NCI-H510A treated with DMSO at 0.1 percent for 48 hours (cell line): ENCODE results near the gene FEZF1.

Source experiments
- DNase-seq: peaks from one replicate; lab custom pipeline; 2025; lab: John Stamatoyannopoulos, UW

The FEZF1 gene

DNA sequence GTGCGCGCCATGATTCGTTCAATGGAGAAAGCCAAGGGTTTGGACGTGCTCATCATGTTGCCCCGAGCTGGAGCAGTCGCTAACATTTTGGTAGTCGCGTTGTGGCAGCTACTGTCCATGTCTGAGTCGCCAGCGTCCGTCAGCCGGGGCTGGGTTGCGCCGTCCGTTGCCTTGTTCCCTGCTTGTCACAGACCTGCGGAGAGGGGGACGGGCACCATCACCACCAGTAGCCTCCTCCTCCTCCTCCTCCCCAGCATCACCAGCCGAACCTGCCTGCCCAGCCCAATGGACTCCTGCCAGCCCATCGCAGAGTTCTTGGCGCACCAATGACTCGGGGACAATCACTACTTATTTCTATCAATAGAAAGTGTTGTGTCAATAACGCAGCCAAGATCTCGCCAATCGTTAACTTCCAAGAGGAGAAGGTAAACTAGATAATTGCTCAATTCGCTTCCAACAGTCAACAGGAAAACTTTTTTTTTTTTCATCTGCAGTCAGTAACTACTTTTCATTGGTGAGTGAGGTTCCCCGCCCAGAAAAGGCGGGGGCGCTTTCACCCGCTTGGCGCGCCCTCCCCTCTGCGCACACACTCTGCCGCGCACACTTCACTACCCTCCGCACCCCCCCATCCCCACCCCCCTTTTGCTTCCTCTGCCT lies at the start of gene FEZF1:
Gene FEZF1 (minus strand): TSS at position 432 of the 657 bp plus-strand sequence. CDS start 313 bp downstream, at position 119.
- DNase-seq = peak; percentile 73

DNA sequence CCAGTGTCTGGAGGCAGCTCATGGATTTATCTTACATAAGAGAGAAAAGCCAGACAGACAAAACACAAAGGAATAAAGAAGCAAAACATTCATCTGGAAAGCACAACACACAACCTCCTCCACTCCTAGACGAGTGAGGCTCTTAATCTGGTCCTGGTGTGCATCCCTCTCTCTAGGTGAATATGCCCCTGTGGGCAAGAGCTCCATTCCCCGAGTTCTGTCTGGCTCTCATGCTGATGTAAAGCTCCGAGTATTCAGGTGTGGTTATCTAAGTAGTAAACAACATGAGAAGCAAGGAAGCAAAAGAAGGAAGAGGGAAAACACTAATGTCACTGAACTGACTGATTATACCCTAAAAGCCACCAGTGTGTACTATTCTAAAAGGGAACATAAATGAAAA lies 47.9 kb upstream of the FEZF1 start:
- no peak for DNase-seq

DNA sequence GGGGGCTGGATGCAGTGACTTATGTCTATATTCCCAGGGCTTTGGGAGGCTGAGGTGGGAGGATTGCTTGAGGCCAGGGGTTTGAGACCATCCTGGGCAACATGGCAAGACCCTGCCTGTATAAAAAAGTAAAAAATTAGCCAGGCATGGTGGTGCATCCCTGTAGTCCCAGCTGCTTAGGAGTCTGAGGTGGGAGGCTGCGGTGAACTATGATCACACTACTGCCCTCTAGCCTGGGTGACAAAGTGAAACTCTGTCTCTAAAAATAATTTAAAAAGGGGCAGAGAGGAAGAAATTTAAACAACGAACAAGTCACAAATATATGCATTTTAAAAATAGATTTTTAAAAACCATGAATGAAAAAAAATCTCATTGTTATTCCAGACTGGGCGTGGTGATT lies 46.2 kb upstream of the FEZF1 start:
- no peak for DNase-seq

DNA sequence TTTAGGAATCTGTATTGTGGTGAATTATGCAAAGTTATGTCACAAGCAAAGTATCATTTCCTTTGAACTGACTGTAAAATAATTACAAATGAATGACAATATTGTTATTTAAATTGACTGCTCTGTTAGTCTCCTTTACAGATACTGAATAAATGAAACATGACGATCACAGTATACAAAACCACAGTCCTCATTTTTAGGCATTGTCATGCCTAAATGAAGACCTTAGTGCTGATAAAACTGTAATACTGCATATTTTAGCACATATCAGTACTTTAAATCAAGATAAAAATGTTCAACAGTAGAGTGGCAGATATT lies 39.7 kb upstream of the FEZF1 start:
- no peak for DNase-seq

DNA sequence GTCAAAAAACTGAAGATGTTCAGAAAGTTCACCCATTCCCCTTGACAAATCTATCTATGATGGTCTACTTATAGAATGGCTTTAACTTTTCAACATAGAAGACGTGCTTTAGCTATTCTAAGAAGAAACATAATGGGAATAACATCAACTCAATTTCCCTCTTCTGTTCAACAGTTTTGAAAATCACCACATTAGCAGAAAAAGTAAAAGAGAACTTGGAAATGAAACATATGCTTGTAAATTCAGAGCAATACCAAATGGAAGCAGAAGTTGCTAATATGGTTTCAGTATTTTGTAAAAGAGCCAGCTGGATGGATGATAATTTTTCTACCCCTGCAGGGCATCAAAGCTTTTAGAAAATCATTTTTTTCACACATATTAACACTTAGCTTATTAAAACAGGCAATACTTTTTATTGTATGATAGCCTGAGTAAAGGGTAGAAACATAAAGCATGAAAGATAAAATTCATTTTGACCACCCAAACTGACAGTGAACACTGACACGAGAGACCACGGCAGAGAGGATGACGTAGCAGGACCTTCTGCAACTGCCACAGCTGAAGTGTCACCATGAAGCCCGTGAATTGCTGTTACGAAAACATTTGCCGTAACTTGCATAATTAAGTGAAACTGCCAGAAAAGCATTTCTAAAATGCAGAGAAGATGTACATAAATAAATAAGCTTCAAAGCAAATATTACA lies 39.2 kb upstream of the FEZF1 start:
- no peak for DNase-seq

DNA sequence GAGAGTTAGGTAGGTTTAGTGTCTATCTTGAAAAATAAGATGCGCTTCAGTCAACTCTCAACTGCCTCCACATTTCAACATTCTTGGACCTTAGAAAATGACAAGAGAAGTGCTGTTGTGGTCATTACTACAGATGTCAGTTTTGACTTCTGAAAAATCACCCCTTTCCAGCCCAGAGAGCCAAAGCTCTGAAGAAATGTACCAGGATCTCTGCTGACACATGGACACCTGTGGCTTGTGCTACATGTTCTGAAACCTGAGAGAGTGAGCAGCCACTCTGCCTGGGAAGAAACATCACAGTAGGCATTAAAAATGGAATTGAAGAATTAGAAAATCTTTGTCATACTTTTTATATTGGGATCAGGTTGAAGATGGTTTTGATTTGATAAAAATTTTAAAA lies 35.9 kb upstream of the FEZF1 start:
- no peak for DNase-seq

DNA sequence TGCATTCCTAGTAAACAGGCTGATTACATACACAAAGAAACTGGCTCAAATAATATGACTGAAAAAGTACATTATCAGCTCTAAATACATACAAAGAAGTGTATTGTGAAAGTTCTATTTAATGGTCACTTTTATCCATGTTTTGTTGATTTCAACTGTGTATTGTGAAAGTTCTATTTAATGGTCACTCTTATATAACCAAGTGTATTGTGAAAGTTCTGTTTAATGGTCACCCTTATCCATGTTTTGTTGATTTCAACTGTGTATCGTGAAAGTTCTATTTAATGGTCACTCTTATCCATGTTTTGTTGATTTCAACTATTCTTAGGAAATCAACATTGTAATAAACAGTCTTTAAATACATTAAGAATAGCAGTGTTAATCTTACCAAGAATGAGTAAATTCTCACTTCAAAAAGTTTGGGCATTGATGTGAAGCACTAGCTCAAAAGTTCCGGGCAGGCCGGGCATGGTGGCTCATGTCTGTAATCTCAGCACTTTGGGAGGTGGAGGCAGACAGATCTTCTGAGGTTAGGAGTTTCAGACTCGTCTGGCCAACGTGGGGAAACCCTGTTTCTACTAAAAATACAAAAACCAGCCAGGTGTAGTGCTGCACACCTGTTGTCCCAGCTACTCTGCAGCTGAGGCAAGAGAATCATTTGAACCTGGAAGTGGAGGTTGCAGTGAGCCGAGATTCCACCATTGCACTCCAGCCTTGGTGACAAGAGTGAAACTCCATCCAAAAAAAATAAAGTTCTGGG lies 34.8 kb upstream of the FEZF1 start:
- DNase-seq = no peak

DNA sequence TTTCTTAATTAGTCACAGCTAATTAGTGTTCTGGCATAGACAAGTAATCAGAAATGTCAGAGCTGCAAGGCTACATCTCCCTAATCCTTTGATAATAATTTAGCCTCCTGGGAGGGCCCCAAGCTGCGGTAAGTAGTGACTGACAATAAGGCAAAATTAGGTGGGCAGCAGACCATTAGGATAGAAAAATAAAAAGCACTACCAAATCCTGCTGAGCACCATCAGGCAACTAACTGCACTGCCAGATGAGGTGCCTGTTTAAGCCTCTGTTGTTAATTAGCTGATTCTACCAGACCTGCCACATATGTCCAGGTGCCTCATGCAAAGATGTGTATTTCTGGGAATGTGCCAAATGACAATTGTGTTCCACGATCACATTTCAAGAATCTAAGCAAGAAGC lies 32.5 kb upstream of the FEZF1 start:
- DNase-seq = no peak

DNA sequence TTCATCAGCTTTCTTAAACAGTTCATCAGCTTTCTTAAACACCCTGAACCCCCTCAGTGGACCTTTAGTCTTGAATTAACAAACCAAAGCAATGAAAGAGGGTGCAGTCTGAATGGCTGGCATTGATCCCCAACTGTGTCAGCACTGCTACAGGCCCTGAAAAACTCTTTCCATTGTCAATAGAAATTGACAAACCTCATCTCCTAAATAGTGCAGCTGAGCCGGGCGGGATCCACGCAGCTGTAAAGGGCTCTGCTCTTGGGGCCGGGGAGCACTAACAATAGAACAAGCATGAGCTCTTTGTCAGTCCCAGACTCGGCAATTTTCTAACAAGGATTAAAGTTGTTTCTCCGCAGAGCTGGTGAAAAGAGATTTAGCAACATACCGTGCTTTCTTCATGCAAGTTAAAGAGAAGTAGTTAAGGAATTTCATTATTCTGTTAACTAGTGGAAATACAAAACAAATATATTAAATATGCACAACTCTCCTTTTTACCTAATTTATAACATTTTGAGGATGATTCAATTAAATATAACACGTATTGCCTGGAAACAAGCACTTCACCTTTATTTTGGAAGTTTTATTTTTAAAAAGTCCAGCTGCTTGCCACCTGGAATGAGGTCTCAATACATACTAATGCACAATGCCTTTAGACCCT lies 24.7 kb upstream of the FEZF1 start:
- no peak for DNase-seq

DNA sequence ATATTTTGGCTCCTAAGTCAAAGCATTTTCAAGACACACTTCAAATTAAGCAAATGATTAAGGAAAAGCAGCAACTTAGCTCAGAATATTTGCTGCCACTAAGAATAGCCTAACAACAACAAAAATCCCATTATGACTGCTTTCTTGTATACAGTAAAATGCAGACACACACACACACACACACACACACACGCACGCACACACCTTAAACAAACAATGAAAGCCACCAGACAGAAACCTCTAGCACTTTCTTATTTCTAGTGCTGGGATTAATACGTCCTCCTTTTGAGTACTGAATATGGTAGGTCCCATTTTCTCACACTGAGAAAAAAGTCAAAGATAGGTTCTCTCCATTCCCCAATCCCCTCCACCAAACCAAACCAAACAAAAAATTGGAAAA lies 23.4 kb upstream of the FEZF1 start:
- DNase-seq = no peak

DNA sequence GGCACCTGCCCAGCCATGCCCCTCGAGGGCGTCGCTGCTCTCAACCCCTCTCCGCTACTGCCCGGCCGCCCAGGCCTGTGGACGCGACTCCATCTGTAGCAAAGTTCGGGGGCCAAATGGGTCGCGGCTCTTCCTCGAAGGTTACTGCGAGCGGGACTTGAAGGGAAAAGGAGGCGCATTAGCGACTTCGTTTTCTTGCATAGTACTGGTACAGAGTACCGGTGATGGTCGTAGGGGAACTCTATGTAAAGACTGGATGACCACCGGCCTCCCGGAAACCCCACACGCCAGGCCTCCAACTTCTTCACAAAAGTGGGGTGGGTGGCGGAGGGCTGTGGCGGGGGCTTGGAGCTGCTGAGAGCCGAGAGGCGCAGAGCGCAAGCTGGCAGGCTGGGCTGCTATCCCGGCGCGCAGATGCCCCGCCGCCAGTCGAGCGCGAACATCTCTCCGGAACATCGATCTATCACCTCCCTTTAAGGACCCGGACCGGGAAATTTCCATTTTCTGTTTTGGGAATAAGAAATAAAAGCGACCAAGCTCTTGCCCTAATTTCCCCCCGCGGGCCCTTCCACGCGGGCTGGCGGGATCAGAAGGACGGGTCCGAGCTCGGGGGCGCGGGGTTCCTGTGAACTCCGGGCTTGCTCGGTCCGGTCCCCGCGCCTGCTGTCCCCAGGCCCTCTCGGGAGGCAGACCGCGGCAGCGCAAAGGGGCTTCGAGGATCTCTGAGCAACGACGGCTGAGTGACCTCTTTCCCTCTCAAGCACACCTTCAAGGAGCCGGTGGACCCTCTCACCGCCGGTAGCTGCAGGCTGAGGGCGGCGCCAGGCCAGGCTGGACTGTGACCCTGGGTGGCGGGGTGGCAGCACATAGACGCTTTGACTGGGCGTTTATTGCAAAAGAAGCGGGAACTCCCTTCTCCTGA lies 12.2 kb upstream of the FEZF1 start:
- peak; percentile 9 for DNase-seq

DNA sequence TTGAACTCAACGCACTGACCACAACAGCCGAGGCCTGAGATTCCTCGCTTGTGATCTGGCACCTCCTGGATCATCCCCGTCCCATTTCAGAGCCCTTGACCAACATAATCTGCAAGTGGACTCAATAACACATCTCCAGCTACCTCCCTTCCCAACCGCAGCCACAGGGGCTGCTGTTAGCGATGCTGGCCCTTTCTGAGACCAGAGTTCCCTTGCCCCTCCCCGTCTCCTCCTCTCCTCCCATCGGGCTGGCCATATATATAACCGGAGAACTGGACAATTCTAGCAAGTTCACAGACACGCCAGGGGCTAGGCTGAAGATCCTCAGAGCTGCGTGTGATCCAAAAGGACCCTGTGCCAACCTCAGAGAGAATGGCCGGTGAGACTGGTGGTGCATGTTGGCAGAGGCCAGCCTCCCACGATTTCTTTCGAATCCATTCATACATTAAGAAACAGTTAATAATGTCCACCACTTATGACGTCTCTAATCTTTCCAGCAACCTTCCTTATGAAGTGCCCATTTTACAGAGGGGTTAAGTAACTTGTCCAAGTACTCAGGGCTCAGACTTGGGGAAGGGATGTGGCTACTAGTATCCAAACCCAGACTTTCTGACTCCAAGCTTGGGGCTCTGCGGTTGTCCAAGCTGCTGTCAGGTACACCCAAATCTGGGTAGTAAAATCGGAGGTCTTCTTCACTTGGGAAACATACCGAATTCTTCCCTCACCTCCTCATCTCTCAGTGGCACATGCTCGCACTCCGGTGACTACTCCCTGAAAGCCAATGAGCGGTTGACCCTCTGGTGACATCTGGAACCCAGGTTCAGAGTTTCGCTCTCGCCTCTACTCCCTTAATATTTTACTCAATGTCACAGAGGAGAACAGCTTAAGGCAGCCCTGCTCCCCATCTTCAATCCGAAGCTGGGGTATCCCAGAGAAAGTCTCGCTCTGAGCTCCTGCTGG lies 11.2 kb upstream of the FEZF1 start:
- no peak for DNase-seq

DNA sequence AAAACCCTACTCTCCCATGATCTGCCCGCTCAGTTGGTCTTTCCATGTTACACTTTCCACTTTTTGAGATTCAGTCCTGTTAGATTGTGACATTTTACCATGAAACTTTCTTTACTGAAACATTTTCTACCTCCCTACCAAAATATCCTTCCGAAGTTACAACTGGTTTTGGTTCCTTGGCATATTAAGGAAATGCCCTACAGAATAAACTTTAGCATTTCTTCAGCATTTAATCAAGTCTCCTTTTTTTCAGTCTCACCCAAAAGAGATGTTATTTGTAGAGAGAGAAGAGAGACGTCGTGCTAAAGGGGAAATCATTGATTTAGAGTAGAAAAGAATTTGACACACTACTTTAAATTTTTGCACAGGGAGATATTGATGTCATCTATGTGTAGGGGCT lies 9.7 kb upstream of the FEZF1 start:
- DNase-seq = no peak

DNA sequence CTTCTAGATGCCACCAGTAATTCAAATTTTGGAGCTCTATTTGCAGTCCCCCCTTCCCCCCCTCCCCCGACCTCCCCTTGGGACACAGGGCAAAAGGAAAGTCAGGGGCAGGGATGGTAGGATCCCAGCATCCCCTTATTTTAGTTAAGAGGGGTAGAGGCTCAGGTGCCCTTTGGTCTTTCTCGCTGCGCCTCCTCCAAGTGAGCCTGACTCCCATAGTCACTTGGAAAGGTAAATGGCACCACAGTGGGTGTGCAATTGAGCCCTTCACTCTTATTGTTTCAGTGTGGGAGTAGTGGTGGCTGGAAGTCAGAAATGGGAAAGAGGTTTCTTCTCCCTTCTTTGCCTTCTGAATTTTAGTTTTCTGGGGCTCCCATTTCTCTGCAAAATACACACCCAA lies 8.2 kb upstream of the FEZF1 start:
- DNase-seq = no peak

DNA sequence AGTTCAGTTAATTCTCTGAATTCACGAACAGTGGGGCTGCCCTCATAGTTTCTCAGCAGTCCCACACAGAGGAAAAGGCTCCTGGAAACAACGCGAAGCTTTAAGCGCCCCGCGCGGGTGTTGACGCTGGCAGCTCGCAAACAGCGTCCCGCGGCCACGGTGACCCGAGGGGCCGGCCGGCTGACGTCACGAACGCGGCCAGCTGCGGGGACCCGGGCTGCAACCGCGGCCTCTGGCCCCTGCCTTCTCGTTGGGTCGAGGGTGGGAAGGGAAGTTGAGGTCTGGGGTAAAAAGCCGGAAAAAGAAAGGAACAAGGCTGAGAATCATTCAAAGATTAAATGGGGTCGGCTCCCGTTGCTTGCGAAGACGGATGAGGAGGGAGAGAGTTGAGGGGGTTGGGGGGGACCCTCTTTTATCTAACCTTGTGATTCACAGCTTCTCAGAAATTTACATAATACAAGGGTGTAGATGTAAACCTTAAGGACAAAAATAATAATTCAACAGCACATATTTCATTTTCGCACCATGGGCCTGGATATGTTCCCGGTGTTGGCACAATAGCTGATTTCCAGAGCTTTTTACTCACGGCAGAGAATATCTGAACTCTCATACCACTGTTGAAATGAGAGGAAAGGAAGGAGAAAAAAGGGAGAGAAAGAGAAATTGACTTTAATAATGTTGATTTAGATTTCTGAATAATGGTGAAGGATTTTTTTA lies 7.3 kb upstream of the FEZF1 start:
- DNase-seq = no peak

DNA sequence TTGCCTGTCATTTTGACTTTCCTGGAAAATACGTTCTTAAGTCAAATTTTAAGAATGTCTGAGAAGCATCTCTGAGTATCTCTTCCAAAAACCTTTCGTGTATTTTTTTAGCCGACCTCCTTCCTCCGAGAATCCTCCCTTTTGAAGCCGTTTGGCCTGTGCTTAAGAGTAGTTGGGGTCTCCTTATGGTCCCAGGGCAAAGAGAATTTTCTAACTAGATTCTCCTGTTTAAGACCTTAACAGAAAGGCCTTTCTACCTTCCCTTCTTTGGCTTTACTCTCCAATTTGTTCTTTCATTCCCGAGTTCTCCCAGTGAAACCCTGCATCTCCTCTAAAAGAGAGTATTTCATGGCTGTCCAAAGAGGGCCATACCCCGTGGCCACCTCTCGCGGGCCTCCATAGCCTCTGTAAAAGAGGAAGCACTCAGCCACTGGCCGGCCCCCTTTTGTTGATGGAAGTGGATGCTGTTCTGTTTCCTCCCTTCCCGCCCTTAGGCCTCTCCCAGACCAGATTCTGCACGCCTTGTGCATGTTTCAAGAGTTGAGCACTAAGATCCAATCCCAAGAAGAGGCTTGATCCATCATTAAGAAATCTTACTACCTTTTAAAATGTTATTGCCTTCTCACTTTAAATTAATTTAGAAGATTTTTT lies 6.6 kb upstream of the FEZF1 start:
- no peak for DNase-seq

DNA sequence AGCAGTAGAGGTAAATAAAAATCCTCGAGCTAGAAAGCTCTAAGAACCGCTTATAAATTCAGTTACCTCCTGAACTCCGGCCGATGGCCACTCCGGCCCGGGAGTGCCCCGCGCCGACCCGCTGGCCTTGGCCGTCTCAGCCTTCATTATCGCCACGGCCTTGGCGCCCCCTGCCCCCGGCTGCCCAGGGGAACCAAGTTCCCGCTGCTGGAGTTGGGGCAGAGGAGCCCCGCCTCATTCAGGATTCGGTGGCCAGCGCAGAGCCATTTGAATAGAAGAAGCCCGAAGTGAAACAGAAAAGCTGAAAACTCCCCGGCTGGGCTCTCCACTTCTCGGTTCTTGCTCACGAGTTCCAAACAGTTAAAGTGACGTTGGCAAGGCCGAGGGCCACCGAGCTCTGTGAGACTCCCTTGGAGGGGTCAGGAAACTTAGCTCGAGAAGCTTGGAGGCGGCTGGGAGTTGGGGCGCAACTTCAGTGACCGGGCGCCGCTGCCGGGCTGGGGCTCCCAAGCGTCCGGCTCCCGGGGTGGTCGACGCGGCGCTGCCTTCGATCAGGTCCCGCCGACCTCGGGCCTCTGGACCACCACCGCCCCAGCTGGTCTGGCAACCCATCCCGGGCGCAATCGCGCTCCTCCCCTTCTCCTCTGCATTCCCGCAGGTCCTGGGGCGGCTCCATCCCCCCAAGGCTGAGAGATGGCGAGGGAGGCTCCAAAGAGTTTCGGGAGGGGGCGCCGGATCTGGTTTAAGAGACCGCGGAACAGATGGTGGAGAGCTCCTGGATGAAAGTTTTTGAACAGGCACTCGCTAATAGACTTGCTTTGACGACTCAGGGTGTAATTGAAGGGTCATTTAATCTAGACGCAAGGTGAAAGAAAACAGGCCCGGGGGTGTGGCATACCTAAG lies 5.8 kb upstream of the FEZF1 start:
- no peak for DNase-seq

DNA sequence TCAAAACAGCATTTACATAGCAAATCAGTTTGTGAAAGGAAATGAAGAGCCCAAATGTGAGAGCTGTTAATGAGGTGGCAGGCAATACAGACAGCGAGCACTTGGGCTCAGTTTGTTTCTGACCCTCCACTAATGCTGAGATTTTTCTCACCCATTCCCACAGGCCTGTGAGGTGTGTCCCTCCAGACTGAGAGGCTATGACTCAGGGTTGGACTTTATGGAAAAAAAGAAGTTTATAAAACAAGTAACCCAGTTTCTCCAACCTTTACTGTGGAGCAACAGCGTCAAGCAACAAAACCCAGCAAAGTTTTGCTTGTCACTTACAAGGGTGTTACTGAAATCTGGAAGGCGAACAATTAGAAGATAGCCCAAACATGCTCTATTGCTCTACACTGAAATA lies 4.9 kb upstream of the FEZF1 start:
- no peak for DNase-seq
